Fibroblast of mammary gland (primary cell): ENCODE data around the gene PRKG1.

Experiments used
- DNase-seq: peaks from one replicate; pipeline ENCODE4 v3.0.0-alpha.2; 2010; ENCODE audit warnings: low read depth
- H3K4me3 ChIP-seq: 2 replicates; pipeline ENCODE4 v1.5.1; 2011; ENCODE audit warnings: low read depth, mild to moderate bottlenecking, low read length, moderate library complexity; ENCODE audit not compliant: control insufficient read depth
- TF ChIP-seq, protein P1 (sequence below): conservative IDR thresholded peaks from 2 replicates; pipeline ENCODE4 v1.5.1; 2011; ENCODE audit warnings: low read depth, low read length, inconsistent platforms; ENCODE audit not compliant: control insufficient read depth, insufficient read depth

Gene PRKG1

DNA sequence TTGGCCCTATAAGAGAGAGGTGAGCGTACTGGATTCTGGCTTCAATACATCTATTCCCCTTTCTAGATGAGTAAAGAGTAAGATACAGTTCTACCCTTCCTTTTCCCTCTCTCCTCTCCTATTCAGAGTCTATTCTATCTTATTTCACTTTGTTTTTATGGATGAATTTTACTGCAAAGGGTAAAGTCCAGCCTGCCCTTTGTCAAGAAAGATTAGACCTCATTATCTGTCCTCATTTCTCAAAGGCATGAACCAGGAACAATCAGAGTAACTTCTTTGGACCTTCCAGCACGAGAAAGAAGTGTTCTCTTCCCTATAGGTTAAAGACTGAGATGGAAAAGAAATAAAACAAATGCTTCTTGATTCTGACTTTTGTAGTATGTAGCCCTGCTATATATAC, 239.0 kb downstream of the PRKG1 start:
- DNase-seq, result no peak
- H3K4me3 ChIP-seq, result no peak overlapping the region
- TF ChIP-seq, protein P1, sequence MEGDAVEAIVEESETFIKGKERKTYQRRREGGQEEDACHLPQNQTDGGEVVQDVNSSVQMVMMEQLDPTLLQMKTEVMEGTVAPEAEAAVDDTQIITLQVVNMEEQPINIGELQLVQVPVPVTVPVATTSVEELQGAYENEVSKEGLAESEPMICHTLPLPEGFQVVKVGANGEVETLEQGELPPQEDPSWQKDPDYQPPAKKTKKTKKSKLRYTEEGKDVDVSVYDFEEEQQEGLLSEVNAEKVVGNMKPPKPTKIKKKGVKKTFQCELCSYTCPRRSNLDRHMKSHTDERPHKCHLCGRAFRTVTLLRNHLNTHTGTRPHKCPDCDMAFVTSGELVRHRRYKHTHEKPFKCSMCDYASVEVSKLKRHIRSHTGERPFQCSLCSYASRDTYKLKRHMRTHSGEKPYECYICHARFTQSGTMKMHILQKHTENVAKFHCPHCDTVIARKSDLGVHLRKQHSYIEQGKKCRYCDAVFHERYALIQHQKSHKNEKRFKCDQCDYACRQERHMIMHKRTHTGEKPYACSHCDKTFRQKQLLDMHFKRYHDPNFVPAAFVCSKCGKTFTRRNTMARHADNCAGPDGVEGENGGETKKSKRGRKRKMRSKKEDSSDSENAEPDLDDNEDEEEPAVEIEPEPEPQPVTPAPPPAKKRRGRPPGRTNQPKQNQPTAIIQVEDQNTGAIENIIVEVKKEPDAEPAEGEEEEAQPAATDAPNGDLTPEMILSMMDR, result no peak

DNA sequence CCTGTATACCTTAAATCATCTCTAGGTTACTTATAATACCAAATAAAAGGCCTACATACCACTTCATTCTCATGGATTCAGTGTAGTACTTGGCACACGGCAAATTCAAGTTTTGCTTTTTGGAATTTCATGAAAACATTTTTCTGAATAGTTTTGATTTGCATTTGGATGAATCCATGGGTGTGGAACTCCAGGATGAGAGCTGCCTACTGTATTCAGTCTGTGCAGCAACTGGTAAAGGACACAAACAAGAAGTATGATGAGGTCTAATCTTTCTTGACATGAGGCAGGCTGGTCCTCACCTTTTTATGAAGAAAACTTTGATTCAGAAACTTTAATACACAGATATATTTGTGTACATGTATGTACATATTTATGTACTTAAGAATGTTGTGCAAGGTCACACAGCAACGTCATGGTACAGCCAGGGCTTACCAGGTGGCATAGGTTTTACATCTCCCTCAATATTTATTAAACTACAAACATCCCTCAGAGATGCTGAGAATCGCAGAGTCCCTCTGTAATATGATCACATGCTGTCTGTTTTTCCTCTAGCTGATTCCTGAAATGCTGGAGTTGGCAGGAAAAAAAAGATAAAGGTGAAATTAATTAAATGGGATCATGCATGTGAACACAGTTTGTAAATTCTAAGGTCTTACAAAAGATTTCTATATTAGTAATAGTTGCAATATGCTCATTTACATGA, 239.6 kb downstream of the PRKG1 start:
- TF ChIP-seq, protein P1, result no peak
- H3K4me3 ChIP-seq, result no peak overlapping the region
- DNase-seq, result no peak

DNA sequence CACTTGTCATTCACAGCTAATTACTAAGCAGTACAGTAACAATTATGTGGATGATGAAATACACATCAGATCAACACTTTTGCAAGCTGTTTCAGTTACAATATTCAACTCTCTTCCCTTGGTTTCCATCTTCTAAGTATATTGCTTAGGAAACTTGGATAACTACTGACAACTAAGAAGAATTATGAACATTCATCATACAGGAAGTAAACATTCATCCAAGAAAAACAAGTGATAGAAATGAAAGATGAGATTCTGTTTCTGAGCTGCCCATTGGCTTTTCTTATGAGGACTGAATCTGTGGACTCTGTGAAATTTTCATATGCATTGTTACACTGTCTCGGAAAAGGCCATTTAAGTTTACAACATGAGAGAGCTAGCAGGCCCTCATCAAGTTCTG, 240.2 kb downstream of the PRKG1 start:
- TF ChIP-seq, protein P1, result no peak
- H3K4me3 ChIP-seq, result no peak overlapping the region
- peak; percentile 14 for DNase-seq

DNA sequence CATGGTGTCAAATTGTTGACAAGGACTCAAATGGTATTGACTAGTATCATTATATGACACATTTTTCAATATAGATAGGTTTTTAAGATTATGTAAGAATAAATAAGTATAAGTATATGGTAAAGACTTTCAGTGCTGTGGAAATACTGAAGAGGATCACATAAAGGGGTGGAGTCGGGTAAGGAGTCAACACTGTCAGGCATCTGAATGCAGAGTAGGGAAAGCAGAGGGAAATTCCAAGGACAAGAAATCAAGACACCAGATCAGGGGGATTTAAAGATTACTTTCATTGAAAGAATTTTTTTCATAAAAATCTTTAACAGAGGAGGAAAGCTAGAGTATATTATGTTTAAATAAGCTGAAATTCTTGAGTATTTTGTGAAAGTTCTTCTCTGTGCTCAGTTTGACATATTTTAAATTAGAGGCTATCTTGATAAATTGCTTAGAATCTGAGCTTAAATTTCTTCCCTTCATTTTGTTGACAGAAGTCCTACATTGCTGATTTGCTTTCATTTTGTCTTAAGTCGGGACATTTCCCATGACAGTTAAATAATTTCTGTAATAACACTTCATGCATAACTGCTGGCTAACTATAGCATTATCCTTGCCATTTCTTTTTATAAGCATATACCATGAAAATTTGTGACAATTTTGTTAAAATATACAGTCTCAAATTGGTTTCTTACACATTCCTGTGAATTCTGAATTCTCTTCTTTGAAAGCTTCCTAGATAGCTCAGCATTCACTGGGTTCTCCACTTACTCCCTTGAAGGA, 244.3 kb downstream of the PRKG1 start:
- H3K4me3 ChIP-seq, result no peak overlapping the region
- no peak for DNase-seq
- TF ChIP-seq, protein P1, result no peak

DNA sequence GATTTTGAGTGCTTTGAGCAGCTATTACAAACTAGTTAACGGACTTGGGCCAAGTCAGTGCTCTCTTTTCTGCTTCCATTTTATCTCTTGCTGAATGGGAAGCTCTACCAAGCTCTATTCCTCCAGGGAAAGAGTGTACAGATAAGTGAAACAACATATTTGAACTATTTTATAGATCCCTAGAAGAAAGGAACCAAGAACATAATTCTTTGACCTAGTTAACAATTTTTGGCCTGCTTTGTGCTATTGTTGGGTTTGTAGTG, 244.8 kb downstream of the PRKG1 start:
- no peak for DNase-seq
- TF ChIP-seq, protein P1, result no peak
- no peak overlapping the region for H3K4me3 ChIP-seq

DNA sequence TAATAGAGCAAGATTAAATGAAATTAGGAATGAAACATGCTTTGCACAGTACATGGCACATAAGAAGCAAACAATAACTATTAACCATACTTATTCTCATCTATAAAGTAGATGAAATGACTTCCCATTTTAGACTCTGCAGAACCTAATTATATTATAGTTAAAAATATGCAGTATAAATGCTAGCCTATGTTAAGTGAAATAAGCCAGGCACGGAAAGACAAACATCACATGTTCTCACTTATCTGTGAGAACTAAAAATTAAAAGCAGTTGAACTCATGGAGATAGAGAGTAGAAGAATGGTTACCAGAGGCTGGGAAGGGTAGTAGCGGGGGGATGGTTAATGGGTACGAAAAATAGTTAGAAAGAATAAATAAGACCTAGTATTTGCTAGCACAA, 247.0 kb downstream of the PRKG1 start:
- H3K4me3 ChIP-seq, result no peak overlapping the region
- TF ChIP-seq, protein P1, result no peak
- no peak for DNase-seq
